ENCODE results near the gene RUFY3. TPM values are rescaled to one million over a fixed set of nuclear protein-coding genes. Genes with fewer than 3 reads are reported as not detected.

RUFY3 gene
- total and polyA plus RNA-seq, 4 experiments from 2014 or later, result 3.3 to 36.2 (median 22.7) TPM

Other genes with a start within 250 kb of the RUFY3 start
- gene MUC7, start 249.8 kb upstream of the RUFY3 start, total RNA-seq, result not detected
- not detected for gene MUC7, start 249.8 kb upstream of the RUFY3 start, polyA plus RNA-seq
- gene AMTN, start 203.4 kb upstream of the RUFY3 start, total RNA-seq, result not detected
- not detected for gene AMTN, start 203.4 kb upstream of the RUFY3 start, polyA plus RNA-seq
- not detected for gene AMBN, start 129.7 kb upstream of the RUFY3 start, total RNA-seq
- not detected for gene AMBN, start 129.7 kb upstream of the RUFY3 start, polyA plus RNA-seq
- gene ENAM, start 93.2 kb upstream of the RUFY3 start, total RNA-seq, result not detected
- not detected for gene ENAM, start 93.2 kb upstream of the RUFY3 start, polyA plus RNA-seq
- not detected for gene JCHAIN, start 55.5 kb upstream of the RUFY3 start, total RNA-seq
- gene JCHAIN, start 55.5 kb upstream of the RUFY3 start, polyA plus RNA-seq, result 10 to 100 TPM in 1 of 2 donors, 1 to 10 TPM in 1; 1.3 to 51.8 TPM
- 10 to 100 TPM; 43.2 to 45.3 TPM for gene UTP3, start 33.4 kb upstream of the RUFY3 start, total RNA-seq
- 10 to 100 TPM in 1 of 2 donors, 1 to 10 TPM in 1; 4.7 to 17.2 TPM for gene UTP3, start 33.4 kb upstream of the RUFY3 start, polyA plus RNA-seq
- 10 to 100 TPM; 47.0 to 54.3 TPM for gene GRSF1, start 117.9 kb downstream of the RUFY3 start, total RNA-seq
- gene GRSF1, start 117.9 kb downstream of the RUFY3 start, polyA plus RNA-seq, result 10 to 100 TPM; 74.3 to 96.0 TPM
- gene MOB1B, start 180.4 kb downstream of the RUFY3 start, total RNA-seq, result 10 to 100 TPM; 10.2 to 10.8 TPM
- gene MOB1B, start 180.4 kb downstream of the RUFY3 start, polyA plus RNA-seq, result 1 to 10 TPM in 1 of 2 donors, under 1 TPM in 1; 0.58 to 1.7 TPM